ENCODE measurements around the gene SMYD3. TPM values are rescaled to one million over a fixed set of nuclear protein-coding genes. Genes with fewer than 3 reads are reported as not detected.

The SMYD3 gene
- total RNA-seq, 1 experiment from 2014 or later, result 29.6 TPM

GRCh38 chr1:245996811-245997210 is 510.3 kb downstream of the SMYD3 start:
- no peaks in the 10 kb centered on the region for H3K4me1 ChIP-seq (replicated peaks; ENCODE audit: insufficient read depth)
- H4K20me1 ChIP-seq (ENCODE audit: insufficient read depth), result no peaks in the 10 kb centered on the region
- H3K27ac ChIP-seq, result no peak overlapping the region
- H3K79me2 ChIP-seq (ENCODE audit: low read depth), result no peaks in the 10 kb centered on the region
- no peaks in the 10 kb centered on the region for H3F3A ChIP-seq (ENCODE audit: insufficient read depth, low read depth)
- H3K27me3 ChIP-seq (ENCODE audit: insufficient read depth, low read depth), result no peaks in the 10 kb centered on the region
- ChIA-PET POLR2A (ENCODE audit: unreplicated experiment) (no interaction called here), CTCF (no interaction called here)
- no peaks in the 10 kb centered on the region for H3K9me3 ChIP-seq (ENCODE audit: insufficient read depth, low read depth)
- no peaks in the 10 kb centered on the region for H3K36me3 ChIP-seq (ENCODE audit: low read depth)
- no TSS peak for BruUV-seq (replicated peaks)
- DNase-seq, result no peak
- H3K4me2 ChIP-seq, result no peak overlapping the region
- no peaks in the 10 kb centered on the region for H3K9me2 ChIP-seq (ENCODE audit: insufficient read depth)
- no peak for TF ChIP-seq EZH2 (IDR thresholded peaks at IDR 0.05; ENCODE audit: low read depth)
- TF ChIP-seq CTCF (conservative IDR thresholded peaks at IDR 0.05), result no peak
- H3K4me3 ChIP-seq, result no peak overlapping the region
- intact Hi-C loops (cut with micrococcal nuclease; ENCODE audit: unreplicated experiment), result no loop called here
- no peak overlapping the region for H2AFZ ChIP-seq

GRCh38 chr1:245995474-245995873 is 511.6 kb downstream of the SMYD3 start:
- H3K27me3 ChIP-seq (ENCODE audit: insufficient read depth, low read depth), result no peaks in the 10 kb centered on the region
- no peak overlapping the region for H2AFZ ChIP-seq
- no peak for DNase-seq
- no peak overlapping the region for H3K4me3 ChIP-seq
- no peaks in the 10 kb centered on the region for H4K20me1 ChIP-seq (ENCODE audit: insufficient read depth)
- BruUV-seq (replicated peaks), result no TSS peak
- intact Hi-C loops (cut with micrococcal nuclease; ENCODE audit: unreplicated experiment), result no loop called here
- H3F3A ChIP-seq (ENCODE audit: insufficient read depth, low read depth), result no peaks in the 10 kb centered on the region
- no peak for TF ChIP-seq EZH2 (IDR thresholded peaks at IDR 0.05; ENCODE audit: low read depth)
- TF ChIP-seq CTCF (conservative IDR thresholded peaks at IDR 0.05), result no peak
- CTCF ChIA-PET, result no interaction called here
- H3K9me3 ChIP-seq (ENCODE audit: insufficient read depth, low read depth), result no peaks in the 10 kb centered on the region
- H3K36me3 ChIP-seq (ENCODE audit: low read depth), result no peaks in the 10 kb centered on the region
- H3K4me2 ChIP-seq, result no peak overlapping the region
- H3K9me2 ChIP-seq (ENCODE audit: insufficient read depth), result no peaks in the 10 kb centered on the region
- POLR2A ChIA-PET (ENCODE audit: unreplicated experiment), result no interaction called here
- H3K79me2 ChIP-seq (ENCODE audit: low read depth), result no peaks in the 10 kb centered on the region
- H3K4me1 ChIP-seq (replicated peaks; ENCODE audit: insufficient read depth), result no peaks in the 10 kb centered on the region
- H3K27ac ChIP-seq, result no peak overlapping the region

DNA sequence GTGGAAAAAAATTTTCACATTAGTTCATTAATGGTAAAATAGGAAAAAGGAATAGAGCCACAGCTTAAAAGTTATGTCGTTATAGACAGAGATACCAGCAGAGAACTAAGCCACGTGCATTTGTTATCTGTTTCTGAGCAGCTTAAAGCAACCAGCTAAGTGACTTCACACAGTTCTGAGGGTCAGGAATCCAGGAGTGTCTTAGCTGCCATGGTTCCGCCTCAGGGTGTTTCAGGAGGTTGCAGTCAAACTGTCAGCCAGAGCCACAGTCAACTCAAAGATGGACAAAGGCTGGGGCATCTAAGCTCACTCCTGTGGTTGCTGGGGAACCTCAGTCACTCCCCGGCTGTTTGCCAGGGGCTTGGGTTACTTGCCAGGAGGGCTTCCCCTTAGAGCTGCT is 515.8 kb downstream of the SMYD3 start:
- H3K9me3 ChIP-seq (ENCODE audit: insufficient read depth, low read depth), result no peaks in the 10 kb centered on the region
- H3K4me1 ChIP-seq (replicated peaks; ENCODE audit: insufficient read depth), result peaks cover 12% of the 10 kb centered on the region
- H3K27ac ChIP-seq, result no peak overlapping the region
- no peak for TF ChIP-seq EZH2 (IDR thresholded peaks at IDR 0.05; ENCODE audit: low read depth)
- TF ChIP-seq CTCF (conservative IDR thresholded peaks at IDR 0.05), result no peak
- BruUV-seq (replicated peaks), result no TSS peak
- H4K20me1 ChIP-seq (ENCODE audit: insufficient read depth), result no peaks in the 10 kb centered on the region
- no peaks in the 10 kb centered on the region for H3K79me2 ChIP-seq (ENCODE audit: low read depth)
- no peak overlapping the region for H2AFZ ChIP-seq
- DNase-seq, result no peak
- H3K4me2 ChIP-seq, result no peak overlapping the region
- ChIA-PET POLR2A (ENCODE audit: unreplicated experiment) (no interaction called here), CTCF (no interaction called here)
- no peaks in the 10 kb centered on the region for H3K9me2 ChIP-seq (ENCODE audit: insufficient read depth)
- no peaks in the 10 kb centered on the region for H3F3A ChIP-seq (ENCODE audit: insufficient read depth, low read depth)
- no peak overlapping the region for H3K4me3 ChIP-seq
- no peaks in the 10 kb centered on the region for H3K36me3 ChIP-seq (ENCODE audit: low read depth)
- intact Hi-C loops (cut with micrococcal nuclease; ENCODE audit: unreplicated experiment), result no loop called here
- no peaks in the 10 kb centered on the region for H3K27me3 ChIP-seq (ENCODE audit: insufficient read depth, low read depth)
